Lung microvascular endothelial cell (primary cell): ENCODE measurements around the gene RGPD8. TPM values are rescaled to one million over a fixed set of nuclear protein-coding genes. Genes with fewer than 3 reads are reported as not detected.
"Not testable (repeated sequence)": the region's sequence is repeated elsewhere in the genome, so short reads cannot be mapped to it uniquely, and the experiment has no call there.

ENCODE experiments used
- DNase-seq, 2 donors: peaks; one replicate each; pipeline versions ENCODE4 v3.0.0 to v3.0.0-alpha.2; 2010; ENCODE audit warnings: low read depth in 2 of 2
- total RNA-seq: library from RNA; depleted of rRNA; stranded (reverse); fragments of >200 nt; gene quantifications from 2 replicates; pipeline ENCODE4 v1.2.1, GENCODE V29; 2014

The RGPD8 gene
- total RNA-seq, 1 donor from 2014 or later: 7.1 TPM

GRCh38 chr2:112435716-112436431 is 2.4 kb upstream of the RGPD8 start:
- not testable (repeated sequence) for DNase-seq

DNA sequence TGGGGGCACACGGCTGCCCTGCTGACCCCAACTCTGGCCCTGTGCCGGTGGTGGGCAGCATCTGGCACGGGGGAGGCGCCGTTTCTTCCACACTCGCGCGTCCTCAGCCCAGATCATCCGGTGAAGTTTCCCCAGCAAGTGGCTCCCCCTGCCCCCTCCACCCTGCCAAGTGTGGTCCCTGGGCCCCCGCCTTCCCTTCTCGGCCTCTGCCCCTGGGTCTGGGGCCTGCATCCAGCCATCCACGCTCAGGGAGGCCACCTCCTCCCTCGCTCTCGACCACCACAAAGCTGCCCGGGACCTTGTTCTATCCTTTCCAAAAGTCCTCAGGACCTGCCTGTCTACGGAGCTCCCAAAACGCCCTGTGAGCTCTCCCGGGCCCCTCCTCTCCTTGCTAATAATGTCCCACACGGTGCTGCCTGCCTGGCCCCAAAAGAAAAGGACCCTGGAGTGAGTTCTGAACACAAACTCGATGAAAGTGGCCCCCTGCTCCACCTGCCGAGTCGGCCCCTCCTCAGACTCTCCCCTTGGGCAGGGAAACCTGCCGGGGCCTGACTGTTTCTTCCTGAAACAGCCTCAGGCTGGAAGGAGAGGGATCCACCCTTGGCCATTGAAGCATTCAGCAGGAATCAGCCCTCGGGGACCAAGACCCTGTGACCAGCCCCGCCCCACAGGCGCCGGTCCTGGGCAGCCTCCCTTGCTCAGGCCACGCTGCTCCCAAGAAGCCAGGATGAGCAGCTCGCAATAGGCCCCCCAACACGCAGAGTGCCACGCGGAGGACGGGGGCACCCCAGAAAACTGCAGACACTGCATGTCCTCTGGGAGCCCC is 1.7 kb upstream of the RGPD8 start:
- not testable (repeated sequence) for DNase-seq

DNA sequence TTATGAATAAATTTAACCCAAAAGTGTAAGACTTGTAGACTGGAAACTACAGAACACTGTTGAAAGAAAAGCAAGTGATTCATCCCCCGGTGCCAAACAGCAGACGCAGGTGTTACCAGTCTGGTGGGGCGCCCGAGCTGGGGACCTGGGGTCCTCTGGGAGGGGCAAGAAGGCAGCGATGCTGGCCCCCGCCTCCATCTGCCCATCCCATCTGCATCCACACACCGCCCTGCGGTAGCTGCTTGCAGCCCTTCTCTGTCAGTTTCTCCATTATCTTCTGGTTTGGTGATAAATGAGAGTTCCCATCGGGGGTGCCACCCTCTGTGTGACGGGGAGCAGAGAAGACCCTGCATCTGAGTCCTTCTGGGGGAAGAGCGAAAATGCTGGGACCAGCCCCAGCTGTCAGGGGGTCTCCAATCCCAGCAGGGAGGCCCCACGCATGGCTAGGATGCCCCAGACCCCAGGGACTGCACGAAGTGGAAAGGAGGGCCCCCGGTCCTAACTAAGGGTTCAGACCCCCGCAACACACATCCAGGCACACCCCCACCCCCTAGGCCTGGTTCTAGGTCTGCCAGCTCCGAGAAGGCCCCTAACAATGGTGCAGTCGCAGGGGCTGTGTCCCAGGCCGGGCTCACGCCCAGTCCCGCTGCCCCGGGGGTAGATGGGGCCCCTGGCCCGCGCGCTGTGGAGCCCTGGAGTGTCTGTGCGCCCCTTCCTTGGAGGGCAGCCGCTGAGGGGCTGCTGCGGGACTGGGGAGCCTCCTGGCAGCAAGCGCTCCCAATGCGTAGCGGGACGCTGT is 686 bp upstream of the RGPD8 start:
- DNase-seq: no peak

DNA sequence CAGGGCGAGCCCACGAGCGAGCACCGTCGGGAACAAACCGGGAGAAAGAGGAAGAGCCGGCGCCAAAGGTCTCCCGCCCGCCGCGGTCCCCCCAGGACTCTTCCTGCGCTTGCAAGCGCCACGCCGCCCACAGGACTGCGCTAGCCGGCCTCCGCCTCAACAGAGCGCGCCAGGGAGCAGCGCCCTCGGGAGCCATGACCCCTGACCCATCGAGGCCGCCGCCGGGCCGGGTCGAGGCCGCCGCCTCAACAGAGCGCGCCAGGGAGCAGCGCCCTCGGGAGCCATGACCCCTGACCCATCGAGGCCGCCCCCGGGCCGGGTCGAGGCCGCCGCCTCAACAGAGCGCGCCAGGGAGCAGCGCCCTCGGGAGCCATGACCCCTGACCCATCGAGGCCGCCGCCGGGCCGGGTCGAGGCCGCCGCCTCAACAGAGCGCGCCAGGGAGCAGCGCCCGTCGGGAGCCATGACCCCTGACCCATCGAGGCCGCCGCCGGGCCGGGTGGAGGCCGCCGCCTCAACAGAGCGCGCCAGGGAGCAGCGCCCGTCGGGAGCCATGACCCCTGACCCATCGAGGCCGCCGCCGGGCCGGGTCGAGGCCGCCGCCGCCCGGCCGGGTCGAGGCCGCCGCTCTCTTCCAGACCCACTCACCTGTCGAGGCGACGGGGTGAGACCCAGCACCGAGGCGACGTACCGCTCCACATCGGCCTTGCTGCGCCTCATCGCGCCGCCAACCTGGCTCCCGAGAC is 538 bp downstream of the RGPD8 start:
- DNase-seq: peak in 1 of 2 donors; percentile 35

GRCh38 chr2:112432390-112432734 is 1.1 kb downstream of the RGPD8 start:
- peak in 1 of 2 donors; percentile 7 for DNase-seq

GRCh38 chr2:112431587-112432295 is 1.7 kb downstream of the RGPD8 start:
- peak in 1 of 2 donors; percentile 18 for DNase-seq

GRCh38 chr2:112424553-112424952 is 8.9 kb downstream of the RGPD8 start:
- DNase-seq: not testable (repeated sequence)

- DNase-seq: not testable (repeated sequence)
Observed at GRCh38 chr2:112416860-112417259, 16.6 kb downstream of the RGPD8 start.

- DNase-seq: not testable (repeated sequence)
Observed at GRCh38 chr2:112360055-112360454, 73.4 kb downstream of the RGPD8 start.

DNA sequence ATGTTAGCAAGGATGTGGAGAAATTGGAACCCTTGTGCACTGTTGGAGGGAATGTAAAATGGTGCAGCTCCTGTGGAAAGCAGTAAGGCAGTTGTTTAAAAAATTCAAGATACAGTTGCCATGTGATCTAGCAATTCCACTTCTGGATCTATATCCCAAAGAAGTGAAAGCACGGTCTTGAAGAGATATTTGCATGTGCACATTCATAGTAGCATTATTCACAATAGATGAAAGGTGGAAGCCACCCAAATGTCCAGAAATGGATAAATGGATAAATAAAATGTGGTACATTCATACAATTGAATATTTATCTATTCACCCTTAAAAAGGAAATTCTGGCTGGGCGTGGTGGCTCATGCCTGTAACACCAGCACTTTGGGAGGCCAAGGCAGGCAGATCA is 79.1 kb downstream of the RGPD8 start:
- DNase-seq: not testable (repeated sequence)

DNA sequence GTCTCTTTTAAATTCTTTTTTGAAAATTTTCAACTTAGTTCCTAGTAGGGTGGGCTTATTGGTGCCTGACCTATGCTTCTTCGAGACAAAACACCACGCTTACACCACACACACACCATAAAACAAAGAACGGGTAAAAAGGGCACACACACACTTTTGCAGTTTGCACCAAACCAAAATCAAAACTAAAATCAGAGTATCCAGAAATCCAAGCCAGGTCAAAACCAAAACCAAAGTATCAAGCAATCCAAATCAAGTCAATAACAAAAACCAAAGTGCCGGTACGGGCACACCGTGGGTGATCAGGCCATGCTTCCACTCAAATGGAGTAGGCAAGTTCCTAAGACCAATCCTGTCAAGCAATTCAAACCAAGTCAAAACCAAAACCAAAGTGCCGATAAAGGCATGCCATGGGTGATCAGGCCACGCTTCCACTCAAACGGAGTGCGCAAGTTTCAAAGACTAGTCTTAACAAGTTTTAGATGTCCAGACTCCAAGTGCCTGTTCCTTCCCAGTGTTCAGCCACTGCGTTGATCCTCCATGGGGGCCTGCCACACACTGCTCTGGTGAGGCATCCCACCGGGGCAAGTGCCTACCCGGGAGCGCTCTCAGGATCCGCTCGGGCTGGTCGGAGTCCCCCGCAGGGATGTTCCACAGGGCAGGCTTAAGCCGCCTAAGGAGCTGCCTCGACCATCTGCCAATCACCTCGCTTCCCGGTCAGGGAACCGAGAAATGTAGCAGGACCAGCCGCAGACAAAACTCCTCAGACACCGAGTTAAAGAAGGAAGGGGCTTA is 80.4 kb downstream of the RGPD8 start:
- not testable (repeated sequence) for DNase-seq

GRCh38 chr2:112352292-112352691 is 81.2 kb downstream of the RGPD8 start:
- DNase-seq: not testable (repeated sequence)

DNA sequence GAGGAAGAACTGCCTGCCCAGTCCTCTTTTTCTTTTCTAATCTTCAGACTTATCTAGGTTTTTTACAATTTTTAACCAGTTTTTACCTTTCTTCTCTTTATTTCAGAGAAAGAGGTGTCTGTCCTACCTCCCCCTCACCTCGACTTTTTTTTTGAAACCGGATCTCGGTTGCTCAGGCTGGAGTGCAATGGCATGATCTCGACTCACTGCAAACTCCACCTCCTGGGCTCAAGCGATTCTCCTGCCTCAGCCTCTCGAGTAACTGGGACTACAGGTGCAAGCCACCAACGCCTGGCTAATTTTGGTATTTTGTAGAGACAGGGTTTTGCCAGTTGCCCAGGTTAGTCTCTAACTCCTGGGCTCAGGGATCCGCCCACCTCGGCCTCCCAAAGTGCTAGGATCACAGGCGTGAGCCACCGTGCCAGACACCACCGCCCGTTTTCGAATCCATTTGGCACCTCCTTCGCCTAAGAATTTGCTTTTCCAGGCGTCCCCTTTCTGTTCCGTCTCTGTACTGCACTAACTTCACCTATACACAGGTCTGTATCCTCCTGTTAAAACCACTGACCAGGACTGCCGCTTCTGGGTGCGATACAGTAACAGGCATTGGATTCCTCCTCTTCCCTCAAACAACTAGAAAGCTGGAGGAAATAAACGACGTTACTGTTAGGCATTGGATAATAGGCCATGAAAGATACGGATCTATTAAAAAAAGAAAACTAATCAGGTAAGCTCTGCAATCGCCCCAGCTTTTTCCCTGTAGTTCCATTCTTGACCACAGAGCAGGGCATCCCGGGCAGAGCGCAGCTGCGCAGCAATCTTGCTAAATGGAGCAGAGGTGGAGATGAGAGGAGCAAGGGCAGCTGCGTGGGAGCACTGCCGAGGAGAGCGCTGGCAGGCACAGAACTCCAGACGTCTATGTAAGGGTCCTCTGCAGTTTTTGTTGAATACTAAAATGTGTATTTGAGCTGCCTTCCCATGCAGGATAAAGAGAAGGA is 88.1 kb downstream of the RGPD8 start:
- no peak for DNase-seq

- no peak for DNase-seq
Observed at GRCh38 chr2:112343827-112344585, 89.4 kb downstream of the RGPD8 start.

GRCh38 chr2:112342067-112342550 is 91.3 kb downstream of the RGPD8 start:
- no peak for DNase-seq

DNA sequence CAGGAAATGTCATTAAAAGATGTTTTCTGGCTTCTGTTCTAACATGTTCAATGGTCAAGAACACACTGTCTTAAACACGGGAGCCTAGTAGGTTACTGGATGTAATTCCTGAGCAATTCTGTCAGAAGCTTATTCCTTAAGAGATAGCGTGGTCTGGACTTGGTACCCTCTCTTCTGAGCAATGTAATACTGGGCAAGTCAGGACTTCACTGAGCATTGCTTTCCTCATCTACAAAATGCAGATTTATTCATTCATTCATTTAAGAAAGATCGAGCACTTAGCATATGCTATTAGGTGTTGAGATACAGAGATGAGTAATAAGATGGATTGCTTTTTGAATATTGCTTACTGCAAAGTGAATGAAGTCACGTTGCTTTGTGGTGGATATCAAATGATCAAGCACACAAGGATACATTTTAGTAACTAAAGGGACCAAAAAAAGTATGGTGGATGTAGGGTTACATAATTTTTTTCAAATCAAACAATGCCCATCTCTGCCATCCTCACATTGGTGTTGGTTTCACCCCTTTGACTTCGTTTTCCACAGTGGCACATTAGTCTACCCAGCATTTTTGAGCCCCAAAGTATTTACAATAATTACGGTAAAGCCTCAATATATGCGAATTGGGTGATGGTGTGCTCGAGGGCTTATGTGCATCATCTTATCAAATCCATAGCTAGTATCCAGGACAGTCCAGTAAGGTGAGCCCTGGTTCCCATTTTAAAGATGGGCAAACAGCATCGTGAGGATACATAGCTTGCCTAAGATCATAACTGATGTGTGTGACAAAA is 92.8 kb downstream of the RGPD8 start:
- no peak for DNase-seq

DNA sequence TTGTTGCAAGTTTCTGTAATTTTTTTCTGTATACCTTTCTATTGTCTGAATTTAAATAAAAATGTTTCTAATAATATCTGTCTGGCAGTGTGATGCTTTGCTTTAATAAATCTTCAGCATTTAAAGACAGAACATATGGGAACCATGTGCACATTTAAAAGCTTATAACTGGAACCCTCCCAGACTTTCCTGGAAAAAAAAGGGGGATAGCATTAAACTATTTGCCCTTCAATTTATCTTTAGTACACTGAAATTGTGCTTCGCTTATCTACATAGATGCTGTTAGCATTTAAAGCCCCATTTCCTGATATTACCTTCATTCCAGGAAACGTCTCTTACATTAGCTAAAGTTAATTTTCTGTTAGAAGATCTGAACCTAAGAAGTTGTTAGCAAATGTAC is 93.5 kb downstream of the RGPD8 start:
- no peak for DNase-seq
